ENCODE data around the gene COMMD1.
"Not testable (repeated sequence)": the region's sequence is repeated elsewhere in the genome, so short reads cannot be mapped to it uniquely, and the experiment has no call there.

COMMD1 gene

DNA sequence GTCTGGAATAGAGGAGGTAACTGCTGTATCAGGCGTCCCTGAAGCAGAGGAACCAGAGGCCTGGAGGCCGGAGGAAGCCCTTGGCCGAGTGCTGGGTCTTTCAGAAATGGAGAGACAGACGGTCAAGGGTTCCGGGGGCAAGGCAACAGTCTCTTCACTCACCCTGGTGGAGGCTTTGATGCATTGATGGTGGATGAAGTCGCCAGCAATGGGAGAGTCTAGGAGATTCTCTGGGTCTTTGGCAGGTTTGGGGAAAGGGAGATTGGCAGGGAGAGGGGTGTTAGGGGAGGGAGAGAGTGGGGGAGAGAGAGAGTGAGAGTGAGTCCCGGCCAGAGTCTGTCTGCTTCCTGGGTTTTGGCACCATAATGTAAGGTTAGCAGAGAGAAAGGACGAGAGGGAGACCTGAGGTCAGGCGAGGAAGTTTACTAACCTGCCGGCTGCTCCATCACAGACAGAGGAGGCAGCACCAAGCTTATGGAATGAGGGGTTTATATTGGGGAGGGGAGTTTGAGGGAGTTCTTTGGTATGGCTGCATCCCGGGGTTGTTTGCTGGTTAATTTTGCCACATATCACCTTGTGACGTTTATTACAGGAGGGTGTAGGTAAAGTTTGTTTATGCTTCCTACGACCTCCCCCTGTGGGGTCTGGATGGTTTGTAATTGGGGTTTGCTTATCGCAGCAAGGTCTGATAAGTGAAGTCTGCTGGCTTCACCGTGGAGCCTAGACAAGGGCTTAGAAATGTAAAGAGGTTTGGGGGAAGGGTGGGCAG is 19.6 kb downstream of the COMMD1 start:
- no peak for DNase-seq

- DNase-seq = no peak
Measured at GRCh38 chr2:61926531-61927477, 21.3 kb downstream of the COMMD1 start.

DNA sequence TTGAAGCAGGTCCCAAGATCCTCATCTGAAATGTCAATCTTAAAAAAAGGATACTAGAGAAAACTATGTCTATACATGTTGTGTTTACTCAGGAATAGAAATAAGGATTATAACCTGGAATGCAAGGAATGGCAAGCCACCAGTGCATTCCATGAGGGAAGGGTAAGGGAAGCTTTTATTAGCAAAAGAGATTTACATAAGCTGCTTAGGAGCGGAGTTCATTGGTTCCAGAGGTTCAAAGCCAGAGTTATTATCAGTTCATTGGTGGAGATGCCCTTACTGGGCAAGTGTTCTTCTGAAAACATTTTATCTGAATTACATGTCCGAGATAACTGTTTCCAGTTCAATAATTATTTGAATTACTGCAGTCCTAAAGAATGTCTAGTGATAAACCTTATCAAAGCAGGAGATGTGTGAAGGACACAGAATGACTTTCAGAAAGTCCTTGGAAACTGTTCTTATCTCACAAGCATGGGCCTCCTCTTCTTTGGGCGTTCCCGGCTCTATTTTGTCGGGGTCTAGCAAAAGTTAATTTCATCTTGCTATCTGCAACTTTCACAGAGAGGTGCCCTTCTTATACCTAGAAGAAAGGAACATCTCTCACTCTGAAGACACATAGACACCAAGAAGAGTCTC is 23.5 kb downstream of the COMMD1 start:
- DNase-seq = no peak

DNA sequence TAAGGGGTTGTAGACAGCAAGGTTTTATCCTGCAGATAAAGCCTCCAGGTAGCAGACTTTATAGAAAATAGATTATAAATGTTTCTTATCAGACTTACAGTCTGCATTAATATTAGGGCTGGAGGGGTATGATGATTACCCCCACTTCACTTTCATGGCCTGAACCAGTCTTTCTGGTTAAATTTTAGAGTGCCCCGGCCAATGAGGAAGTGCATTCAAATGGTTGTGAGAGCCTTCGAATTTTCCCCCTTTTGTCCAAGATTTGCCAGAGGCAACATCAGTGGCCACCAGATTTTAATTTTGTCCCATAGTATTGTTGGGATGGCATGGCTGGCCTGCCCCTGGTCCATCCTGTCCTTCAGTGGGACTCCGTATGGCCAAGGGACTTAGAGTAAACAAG is 31.6 kb downstream of the COMMD1 start:
- no peak for DNase-seq

DNA sequence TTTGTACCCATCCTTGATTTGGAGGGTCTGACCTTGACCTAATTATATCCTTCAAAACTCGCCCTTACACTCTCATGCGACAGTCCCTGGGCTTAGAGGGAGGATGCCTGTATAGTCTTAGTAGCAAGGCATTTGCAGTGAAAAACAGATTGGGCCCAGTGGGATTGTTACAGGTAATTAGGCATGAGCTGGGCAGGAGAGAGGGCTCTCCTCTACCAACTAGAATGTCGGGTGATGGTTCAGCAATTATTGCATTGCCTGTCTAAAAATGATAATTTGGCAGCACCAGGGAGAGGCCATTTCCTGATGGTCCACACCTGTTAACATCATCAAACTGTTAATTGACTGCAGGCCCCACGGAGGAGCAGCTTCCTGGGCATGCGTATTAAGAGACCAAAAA is 32.4 kb downstream of the COMMD1 start:
- DNase-seq = no peak

- DNase-seq = no peak
Measured at GRCh38 chr2:61938511-61938910, 33.0 kb downstream of the COMMD1 start.

DNA sequence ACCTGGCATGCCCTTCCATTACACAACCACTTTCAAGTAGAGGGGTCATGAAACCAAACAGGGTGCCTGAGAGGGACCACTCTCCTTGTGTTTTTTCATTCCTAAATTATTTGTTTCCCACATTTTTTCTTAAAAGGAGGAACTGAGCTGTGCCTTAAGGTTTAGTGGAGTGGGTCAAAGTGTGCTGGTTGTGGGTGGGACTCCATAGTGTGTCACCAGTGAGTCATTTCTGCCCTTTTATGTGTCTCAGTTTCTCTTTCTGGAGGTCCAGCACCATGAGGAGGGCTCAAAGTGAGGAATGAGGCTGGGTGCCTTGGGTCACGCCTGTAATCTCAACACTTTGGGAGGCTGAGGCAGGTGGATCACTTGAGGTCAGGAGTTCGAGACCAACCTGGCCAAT is 37.8 kb downstream of the COMMD1 start:
- no peak for DNase-seq

DNA sequence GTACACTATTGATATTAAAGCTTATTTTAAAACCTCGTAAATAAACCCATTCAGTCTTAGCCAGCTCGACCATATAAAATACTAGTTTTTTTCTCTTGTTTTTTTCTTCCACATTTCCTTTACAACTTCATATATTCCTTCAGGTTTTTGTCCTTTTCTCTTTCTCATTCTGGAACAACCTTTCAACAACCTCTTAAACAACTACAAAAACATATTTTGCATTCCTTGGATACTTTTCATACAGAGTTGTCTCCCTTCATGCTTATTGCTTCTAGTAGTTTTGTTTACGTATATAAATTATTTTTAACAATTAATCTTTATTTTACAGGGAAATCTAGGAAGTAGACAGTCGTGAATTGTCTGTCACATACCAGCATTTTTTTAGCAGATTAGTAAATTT is 41.2 kb downstream of the COMMD1 start:
- DNase-seq = no peak

GRCh38 chr2:61948661-61949457 is 43.4 kb downstream of the COMMD1 start:
- no peak for DNase-seq

DNA sequence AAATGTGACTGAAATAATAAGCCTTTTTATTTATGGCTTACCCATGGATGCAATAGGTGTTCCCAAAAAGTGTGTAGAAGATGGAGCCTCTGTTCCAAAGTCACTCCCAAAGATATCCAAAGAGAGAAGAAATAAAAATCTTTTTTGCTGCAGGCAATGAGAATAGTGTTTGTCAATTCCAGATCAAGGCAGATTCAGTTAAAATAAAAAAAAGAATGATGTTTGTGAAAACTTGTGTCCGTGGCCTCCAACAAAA is 43.9 kb downstream of the COMMD1 start:
- DNase-seq = no peak

DNA sequence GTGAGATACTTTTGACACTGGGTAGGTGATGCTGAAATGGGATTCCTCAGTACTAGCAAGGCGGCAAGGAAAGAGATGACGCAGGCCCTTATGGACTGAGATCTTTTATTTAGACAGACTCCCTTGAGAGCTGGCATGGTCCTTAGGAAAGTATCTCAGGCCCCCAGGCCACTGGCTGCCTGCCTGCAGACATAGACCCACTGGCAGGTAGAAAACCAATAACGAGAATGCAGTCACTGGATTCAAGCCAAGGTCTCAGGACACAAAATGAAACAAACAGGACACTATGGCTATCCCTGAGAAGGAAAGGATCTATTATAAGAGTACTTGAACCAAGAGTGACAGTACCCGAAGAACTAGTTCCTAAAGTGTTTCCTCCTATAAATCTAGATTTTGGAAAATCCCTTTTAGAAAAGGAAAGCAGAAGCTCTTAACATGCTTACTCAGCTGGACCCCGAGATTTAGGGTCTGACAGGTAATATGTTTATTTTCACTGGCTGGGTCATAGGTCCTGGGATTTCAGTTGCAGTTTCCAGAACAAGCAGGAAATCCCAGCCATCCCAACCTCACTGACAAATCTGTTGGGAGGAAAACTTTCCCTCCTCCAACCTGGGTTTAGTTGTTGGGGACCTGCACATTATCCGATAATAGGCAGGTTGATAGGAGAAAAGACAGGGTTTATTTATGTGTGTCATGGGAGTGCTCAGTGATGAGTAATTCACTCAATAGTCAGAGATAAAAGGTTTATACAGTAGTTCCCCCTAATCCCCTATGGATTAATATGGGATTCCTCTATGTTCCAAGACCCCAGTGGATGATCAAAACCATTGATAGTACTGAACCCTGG is 44.5 kb downstream of the COMMD1 start:
- no peak for DNase-seq

GRCh38 chr2:61950571-61951315 is 45.3 kb downstream of the COMMD1 start:
- DNase-seq = no peak

DNA sequence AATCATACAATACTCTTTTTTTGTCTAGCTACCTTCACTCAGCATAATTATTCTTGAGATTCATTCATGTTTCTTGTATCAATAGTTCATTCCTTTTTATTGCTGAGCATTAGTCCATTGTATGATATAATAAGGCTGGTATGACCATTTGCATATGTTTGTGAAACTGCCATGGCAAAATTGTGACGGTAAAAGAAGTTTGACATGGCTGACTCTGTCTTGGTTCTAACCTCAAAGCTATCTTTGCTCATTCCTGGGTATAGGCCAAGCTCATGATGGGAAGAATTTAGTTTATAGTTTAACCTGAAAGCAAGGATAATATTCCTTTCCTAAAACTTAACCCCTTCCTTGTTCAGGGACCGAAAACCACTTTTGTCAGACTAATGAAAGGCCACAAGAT is 46.4 kb downstream of the COMMD1 start:
- DNase-seq = no peak

DNA sequence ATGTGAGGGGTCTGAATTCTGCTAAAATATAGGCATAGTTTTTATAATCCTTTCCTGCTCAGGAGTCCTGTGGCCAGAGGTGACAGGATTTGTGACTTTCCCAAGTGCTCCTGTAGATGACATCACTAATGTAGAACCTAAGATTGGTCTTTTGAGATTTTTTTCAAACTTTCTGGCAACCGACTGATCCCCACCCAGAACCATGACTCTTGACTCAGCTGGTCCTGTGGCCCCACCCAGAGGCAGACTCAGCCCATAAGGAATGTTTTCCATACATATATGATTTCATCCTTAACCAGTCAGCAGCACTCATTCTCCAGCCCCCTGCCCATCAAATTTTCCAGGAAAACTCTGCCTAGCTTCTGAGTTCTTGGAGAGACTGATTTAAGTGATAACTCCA is 46.8 kb downstream of the COMMD1 start:
- no peak for DNase-seq

DNA sequence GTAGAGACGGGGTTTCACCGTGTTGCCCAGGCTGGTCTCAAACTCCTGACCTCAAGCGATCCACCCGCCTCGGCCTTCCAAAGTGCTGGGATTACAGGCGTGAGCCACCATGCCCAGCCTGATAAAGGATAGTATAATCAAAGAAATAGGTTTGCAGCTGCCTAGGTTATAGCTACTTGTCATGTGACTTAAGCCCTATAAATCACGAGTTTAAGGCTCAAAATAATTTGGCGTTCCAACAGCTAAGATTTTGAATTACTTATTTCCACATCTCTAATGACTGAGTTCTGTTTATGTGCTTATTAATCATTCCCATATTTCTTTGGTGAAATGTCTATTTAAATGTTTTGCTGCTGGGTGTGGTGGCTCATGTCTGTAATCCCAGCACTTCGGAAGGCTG is 49.4 kb downstream of the COMMD1 start:
- DNase-seq = not testable (repeated sequence)

DNA sequence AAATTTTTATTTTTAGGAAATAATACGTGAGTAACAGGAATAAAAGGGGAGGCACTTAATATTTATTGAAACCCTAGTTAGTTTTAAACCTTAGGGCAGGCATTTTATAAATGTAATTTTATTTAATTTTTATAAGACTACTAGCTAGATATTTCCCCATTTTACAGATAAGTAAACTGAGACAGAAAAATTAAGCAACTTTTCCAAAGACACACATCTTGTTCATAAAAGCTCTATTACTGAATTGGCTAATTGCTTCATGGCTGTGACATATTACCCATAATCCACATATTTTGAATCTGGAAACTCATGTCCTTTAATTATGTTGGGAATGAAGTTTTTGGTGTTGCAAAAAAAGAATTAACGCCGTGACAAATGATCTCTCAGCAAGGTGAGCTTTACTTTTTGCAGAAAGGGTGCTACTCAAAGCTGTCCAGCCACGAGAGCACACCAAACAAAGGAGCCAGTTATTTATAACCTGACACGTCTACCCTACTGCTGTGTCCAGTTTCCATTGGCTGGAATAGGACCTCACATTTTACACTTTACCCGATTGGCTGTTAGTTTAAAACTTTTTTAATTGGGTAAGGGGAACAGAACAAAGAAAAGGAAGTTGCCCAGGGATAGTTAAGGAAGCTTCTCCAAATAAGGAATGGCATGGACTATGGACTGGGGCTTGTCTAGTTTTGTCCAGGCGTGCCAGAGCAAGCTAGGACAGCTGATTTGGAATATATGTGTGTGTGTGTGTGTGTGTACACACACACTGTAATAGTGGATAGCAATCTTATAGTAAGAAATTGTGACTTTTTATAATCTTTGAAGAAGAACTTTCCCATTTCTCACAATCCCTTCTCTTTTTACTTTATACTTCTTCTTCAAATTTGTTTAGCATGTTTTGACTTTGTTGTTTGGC is 54.2 kb downstream of the COMMD1 start:
- no peak for DNase-seq

- DNase-seq = no peak
Measured at GRCh38 chr2:61961231-61961901, 55.9 kb downstream of the COMMD1 start.

GRCh38 chr2:61962095-61962984 is 56.9 kb downstream of the COMMD1 start:
- DNase-seq = no peak

Measured in activated CD4-positive, alpha-beta T cell treated with anti-CD3 and anti-CD28 coated beads for 1 hour (primary cell).